Kidney (tissue), 14 donors: ENCODE measurements around the gene SLIT1. TPM values are rescaled to one million over a fixed set of nuclear protein-coding genes. Genes with fewer than 3 reads are reported as not detected.

Source experiments
- DNase-seq, 5 donors: peaks; one replicate each; pipeline ENCODE4 v3.0.0-alpha.2; 2013 to 2020
- FAIRE-seq: peaks from 2 replicates; lab custom pipeline; 2012; peaks lifted over from hg19 to GRCh38; lab: Jason Lieb, UNC
- H3K27ac ChIP-seq, 2 donors: one replicate each; pipeline ENCODE4 v1.7.0; 2013; ENCODE audit warnings: low read depth in 2 of 2, low read length in 2 of 2, inconsistent platforms in 1 of 2
- H3K27me3 ChIP-seq: one replicate; pipeline ENCODE4 v1.7.1; 2013; ENCODE audit warnings: low read length, inconsistent platforms; ENCODE audit not compliant: control insufficient read depth, insufficient read depth
- H3K36me3 ChIP-seq, 3 donors: one replicate each; pipeline versions ENCODE4 v1.7.0 to v1.7.1; 2013; ENCODE audit warnings: low read length in 3 of 3, control low read depth in 1 of 3, inconsistent platforms in 1 of 3; ENCODE audit not compliant: insufficient read depth in 3 of 3, control insufficient read depth in 2 of 3
- H3K4me1 ChIP-seq, 3 donors: one replicate each; pipeline versions ENCODE4 v1.7.0 to v1.7.1; 2013; ENCODE audit warnings: low read length in 3 of 3, inconsistent platforms in 1 of 3, low read depth in 1 of 3; ENCODE audit not compliant: control insufficient read depth in 2 of 3, insufficient read depth in 2 of 3
- H3K4me3 ChIP-seq, 3 donors: one replicate each; pipeline versions ENCODE4 v1.7.0 to v1.8.1; 2013; ENCODE audit warnings: low read length in 3 of 3, control low read depth in 1 of 3, inconsistent platforms in 1 of 3
- H3K9ac ChIP-seq, 3 donors: one replicate each; pipeline versions ENCODE4 v1.7.0 to v1.7.1; 2013; ENCODE audit warnings: low read length in 3 of 3, control low read depth in 1 of 3, inconsistent platforms in 1 of 3
- H3K9me3 ChIP-seq, 3 donors: one replicate each; pipeline versions ENCODE4 v1.7.0 to v1.7.1; 2013; ENCODE audit warnings: low read length in 3 of 3, control low read depth in 1 of 3, inconsistent platforms in 1 of 3; ENCODE audit not compliant: control insufficient read depth in 2 of 3, insufficient read depth in 1 of 3
- CTCF ChIP-seq: IDR thresholded peaks from 3 replicates; pipeline ENCODE4 v1.5.1; 2012; ENCODE audit warnings: mild to moderate bottlenecking, moderate library complexity, borderline replicate concordance; ENCODE audit not compliant: insufficient read depth; ENCODE audit errors: extremely low read depth
- intact Hi-C: fragments of 100-400 bp; cut with DNase I; formaldehyde crosslinking; loops from one replicate; pipeline ENCODE4 v1.11.1; 2022
- polyA plus RNA-seq: library from polyadenylated mRNA; stranded (reverse); fragments of 350-450 nt; fragmentation: Illumina TruSeq; extraction: RNeasy Lipid Tissue Mini Kit (QIAGEN cat#74804); gene quantifications from one replicate; pipeline ENCODE4 v1.2.3, GENCODE V29; 2014; ENCODE audit warnings: low read depth, low replicate concordance; ENCODE audit not compliant: insufficient read depth
- total RNA-seq: library from RNA; stranded (reverse); fragmentation: NEBNext Ultra II Directional; extraction: Animal tissue kit (Norgen Biotek cat#: 25700); gene quantifications from one replicate; pipeline ENCODE4 v1.2.1, GENCODE V29; 2021
- donor health status: control.
- donor health status: control.
- donor health status: control.
- donor health status: control.
- donor health status: control.
- donor health status: DM: yes; HTN: yes; CAD: no.
- donor health status: Normal renal cell carcinoma (clear cell type).

Gene SLIT1
- total and polyA plus RNA-seq, 2 donors from 2014 or later: 0.06 to 0.35 TPM

- no peak for TF ChIP-seq CTCF
- H3K4me1 ChIP-seq: no peaks in the 10 kb centered on the region
- no peak overlapping the region for H3K27ac ChIP-seq
- no peak overlapping the region for H3K9ac ChIP-seq
- FAIRE-seq: no peak
- H3K4me3 ChIP-seq: no peak overlapping the region
- no peak for DNase-seq
- no peaks in the 10 kb centered on the region for H3K27me3 ChIP-seq
- no peaks in the 10 kb centered on the region for H3K9me3 ChIP-seq
- intact Hi-C loops: no loop called here
- no peaks in the 10 kb centered on the region for H3K36me3 ChIP-seq
These were observed 30.0 kb upstream of the SLIT1 start for GRCh38 chr10:97215619-97216260.

GRCh38 chr10:97213431-97213830 is 27.7 kb upstream of the SLIT1 start:
- FAIRE-seq: no peak
- no peak overlapping the region for H3K27ac ChIP-seq
- DNase-seq: no peak
- no peak overlapping the region for H3K9ac ChIP-seq
- intact Hi-C loops: no loop called here
- no peak overlapping the region for H3K4me3 ChIP-seq
- H3K4me1 ChIP-seq: no peaks in the 10 kb centered on the region
- no peak for TF ChIP-seq CTCF
- H3K36me3 ChIP-seq: no peaks in the 10 kb centered on the region
- no peaks in the 10 kb centered on the region for H3K9me3 ChIP-seq
- H3K27me3 ChIP-seq: no peaks in the 10 kb centered on the region

- Histone ChIP-seq H3K27me3 (no peaks in the 10 kb centered on the region), H3K27ac (no peak overlapping the region), H3K9ac (no peak overlapping the region), H3K36me3 (no peaks in the 10 kb centered on the region), H3K4me1 (no peaks in the 10 kb centered on the region), H3K9me3 (no peaks in the 10 kb centered on the region), H3K4me3 (no peak overlapping the region)
- intact Hi-C loops: no loop called here
- TF ChIP-seq CTCF: no peak
- DNase-seq (no peak), FAIRE-seq (no peak)
These were observed 25.5 kb upstream of the SLIT1 start for GRCh38 chr10:97211229-97211628.

- Histone ChIP-seq H3K27me3 (no peaks in the 10 kb centered on the region), H3K36me3 (no peaks in the 10 kb centered on the region), H3K4me3 (no peak overlapping the region), H3K9ac (no peak overlapping the region), H3K27ac (no peak overlapping the region), H3K4me1 (no peaks in the 10 kb centered on the region), H3K9me3 (no peaks in the 10 kb centered on the region)
- peak; percentile 97 for TF ChIP-seq CTCF
- FAIRE-seq (no peak), DNase-seq (peak in 4 of 5 donors; percentile 79 to 89 (median 83))
- intact Hi-C loops: no loop called here
These were observed 24.8 kb upstream of the SLIT1 start for GRCh38 chr10:97210543-97210960.
